Measurements from ENCODE around the gene IL18BP. TPM values are rescaled to one million over a fixed set of nuclear protein-coding genes. Genes with fewer than 3 reads are reported as not detected.

The IL18BP gene
- total RNA-seq, 1 donor from 2014 or later: 2.9 TPM

- Histone ChIP-seq H3K27me3 (ENCODE audit: control insufficient read depth, insufficient read depth, low read length) (no peaks in the 10 kb centered on the region), H3K36me3 (ENCODE audit: control insufficient read depth, insufficient read depth, low read length) (peaks cover 8% of the 10 kb centered on the region), H3K4me3 (ENCODE audit: low read depth, low read length) (no peak overlapping the region)
- no peak for DNase-seq (ENCODE audit: low read depth)
- TF ChIP-seq CTCF (IDR thresholded peaks at IDR 0.05; ENCODE audit: insufficient read depth, low read length, poor library complexity, severe bottlenecking): no peak
Measured at GRCh38 chr11:72001834-72002591, 3.3 kb downstream of the IL18BP start.

- peaks cover 8% of the 10 kb centered on the region for H3K36me3 ChIP-seq (ENCODE audit: control insufficient read depth, insufficient read depth, low read length)
- H3K27me3 ChIP-seq (ENCODE audit: control insufficient read depth, insufficient read depth, low read length): no peaks in the 10 kb centered on the region
- no peak for DNase-seq (ENCODE audit: low read depth)
- no peak overlapping the region for H3K4me3 ChIP-seq (ENCODE audit: low read depth, low read length)
- no peak for TF ChIP-seq CTCF (IDR thresholded peaks at IDR 0.05; ENCODE audit: insufficient read depth, low read length, poor library complexity, severe bottlenecking)
Measured at GRCh38 chr11:72002841-72003775, 4.4 kb downstream of the IL18BP start.

DNA sequence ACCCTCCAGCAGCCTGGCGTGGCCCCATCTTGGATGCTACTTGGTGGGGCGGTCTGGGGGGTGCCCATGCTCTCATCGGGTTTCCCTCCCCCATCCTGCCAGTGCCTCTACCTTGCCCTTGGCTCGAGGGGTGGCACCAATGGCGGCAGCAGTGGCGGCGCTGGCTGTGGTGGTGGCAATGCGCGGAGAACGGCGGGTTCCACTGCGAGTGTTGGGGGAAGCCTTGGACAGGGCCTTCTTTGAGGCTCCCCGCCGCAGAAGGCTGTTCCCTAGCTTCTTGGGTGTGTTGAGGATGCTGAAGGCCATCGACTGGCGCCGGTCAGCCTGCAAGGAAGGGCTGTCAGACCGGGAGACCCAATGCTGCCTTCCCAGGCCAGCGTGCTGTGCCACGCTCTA, 5.1 kb downstream of the IL18BP start:
- H3K36me3 ChIP-seq (ENCODE audit: control insufficient read depth, insufficient read depth, low read length): peaks cover 11% of the 10 kb centered on the region

DNA sequence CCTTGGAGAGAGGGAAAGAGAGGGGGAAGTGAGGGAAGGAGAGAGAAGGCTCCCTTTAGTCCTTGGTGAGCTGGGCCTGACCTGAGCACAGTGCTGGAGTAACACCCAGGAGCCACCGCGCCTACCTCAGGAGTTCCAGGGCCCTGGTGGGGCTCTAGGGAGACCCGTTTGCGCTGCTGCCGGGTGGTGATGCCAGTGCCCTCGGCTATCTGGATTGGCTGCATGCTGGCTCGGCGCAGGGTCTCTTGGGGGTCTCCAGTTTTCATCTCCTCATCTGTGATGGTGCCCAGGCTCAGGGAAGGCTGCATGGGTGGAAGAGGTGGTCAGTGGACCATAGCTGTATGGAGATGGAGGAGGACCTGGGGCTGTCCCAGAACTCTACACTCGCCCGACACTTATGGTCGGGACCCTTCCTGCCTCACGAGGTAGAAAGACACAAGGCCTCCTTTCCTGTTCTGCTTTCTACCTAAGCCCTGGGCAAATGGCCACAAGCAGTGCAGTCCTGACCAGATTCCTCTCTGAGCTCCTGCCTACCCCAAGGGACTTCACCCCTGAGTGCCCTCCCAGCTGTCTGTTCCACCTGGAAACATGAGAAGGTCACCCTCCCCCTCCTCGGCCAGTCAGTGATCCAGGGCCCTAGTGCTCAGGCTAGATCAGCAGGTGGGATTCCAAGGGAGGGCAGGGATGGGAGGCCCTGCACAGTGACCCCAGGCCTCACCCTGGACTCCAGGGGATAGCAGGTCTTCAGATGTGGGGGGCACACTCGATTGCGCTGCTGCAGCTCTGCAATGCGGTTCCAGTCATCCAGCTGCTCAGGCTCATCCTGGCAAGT, 6.0 kb downstream of the IL18BP start:
- DNase-seq (ENCODE audit: low read depth): no peak
- no peak overlapping the region for H3K4me3 ChIP-seq (ENCODE audit: low read depth, low read length)
- TF ChIP-seq CTCF (IDR thresholded peaks at IDR 0.05; ENCODE audit: insufficient read depth, low read length, poor library complexity, severe bottlenecking): no peak
- no peaks in the 10 kb centered on the region for H3K27me3 ChIP-seq (ENCODE audit: control insufficient read depth, insufficient read depth, low read length)
- peaks cover 11% of the 10 kb centered on the region for H3K36me3 ChIP-seq (ENCODE audit: control insufficient read depth, insufficient read depth, low read length)

More for the DNA sequence above, 5.1 kb downstream of the IL18BP start:
- Histone ChIP-seq H3K4me3 (ENCODE audit: low read depth, low read length) (no peak overlapping the region), H3K27me3 (ENCODE audit: control insufficient read depth, insufficient read depth, low read length) (no peaks in the 10 kb centered on the region)
- no peak for TF ChIP-seq CTCF (IDR thresholded peaks at IDR 0.05; ENCODE audit: insufficient read depth, low read length, poor library complexity, severe bottlenecking)
- no peak for DNase-seq (ENCODE audit: low read depth)

DNA sequence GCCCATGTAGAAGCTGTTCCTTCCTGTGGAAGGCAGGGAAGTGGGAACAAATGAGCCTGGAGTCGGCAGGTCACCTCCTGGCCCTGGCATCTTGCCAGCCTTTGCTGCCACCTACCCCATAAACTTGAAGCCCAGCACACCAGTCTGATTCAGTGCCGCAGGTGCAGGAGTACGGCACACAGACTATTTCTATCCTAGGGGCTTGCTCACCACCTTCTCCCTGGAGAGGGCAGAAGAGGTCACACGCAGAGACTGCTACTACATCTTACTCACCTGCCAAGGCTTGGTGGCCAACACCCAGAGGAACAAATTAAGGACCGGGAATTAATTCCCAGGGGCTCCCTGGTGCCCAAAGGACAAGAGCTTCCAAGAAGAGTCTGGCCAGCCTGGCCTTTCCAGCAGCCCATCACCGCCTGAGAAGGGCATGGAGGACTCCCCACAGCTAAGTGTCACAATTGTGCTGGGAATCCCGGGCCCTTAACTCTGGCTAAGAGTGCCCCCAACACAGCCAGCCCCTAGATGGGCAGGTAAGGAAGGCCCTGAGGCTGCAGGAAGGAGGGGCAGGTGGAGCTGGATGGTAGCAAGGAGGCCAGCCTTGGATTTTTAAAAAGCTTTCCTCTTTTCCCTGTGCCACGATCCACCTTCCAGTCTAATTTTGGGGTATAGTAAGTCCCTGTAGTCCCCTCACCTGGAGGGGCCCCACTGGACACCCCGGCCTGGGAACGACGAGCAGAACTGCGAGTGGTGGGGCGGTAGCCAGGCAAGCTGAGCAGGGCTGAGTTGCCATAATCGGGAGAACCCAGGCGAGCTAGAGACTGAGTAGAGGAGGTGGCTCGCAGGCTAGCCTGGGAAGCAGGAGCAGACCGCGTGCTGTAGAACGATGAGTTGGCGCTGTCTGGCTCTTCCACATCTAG, 6.9 kb downstream of the IL18BP start:
- Histone ChIP-seq H3K27me3 (ENCODE audit: control insufficient read depth, insufficient read depth, low read length) (no peaks in the 10 kb centered on the region), H3K36me3 (ENCODE audit: control insufficient read depth, insufficient read depth, low read length) (peaks cover 10% of the 10 kb centered on the region), H3K4me3 (ENCODE audit: low read depth, low read length) (no peak overlapping the region)
- no peak for TF ChIP-seq CTCF (IDR thresholded peaks at IDR 0.05; ENCODE audit: insufficient read depth, low read length, poor library complexity, severe bottlenecking)
- no peak for DNase-seq (ENCODE audit: low read depth)
